Hematopoietic multipotent progenitor cell treated with erythropoietin and hydrocortisone succinate and interleukin-3 and kit ligand, for 17 days (in vitro differentiated cells): ENCODE results near the gene SNAI1.
"Not testable (repeated sequence)": the region's sequence is repeated elsewhere in the genome, so short reads cannot be mapped to it uniquely, and the experiment has no call there.

Source experiments
- DNase-seq: peaks from one replicate; pipeline ENCODE4 v3.0.0-alpha.2; 2015; ENCODE audit warnings: low spot score

The SNAI1 gene

GRCh38 chr20:49982346-49983122, at the start of gene SNAI1:
TSS of gene SNAI1 (plus strand) at chr20:49982980. CDS start at chr20:49983060, 80 bp downstream.
- DNase-seq, result peak; percentile 84

GRCh38 chr20:49935746-49936152, 47.0 kb upstream of the SNAI1 start:
- no peak for DNase-seq

DNA sequence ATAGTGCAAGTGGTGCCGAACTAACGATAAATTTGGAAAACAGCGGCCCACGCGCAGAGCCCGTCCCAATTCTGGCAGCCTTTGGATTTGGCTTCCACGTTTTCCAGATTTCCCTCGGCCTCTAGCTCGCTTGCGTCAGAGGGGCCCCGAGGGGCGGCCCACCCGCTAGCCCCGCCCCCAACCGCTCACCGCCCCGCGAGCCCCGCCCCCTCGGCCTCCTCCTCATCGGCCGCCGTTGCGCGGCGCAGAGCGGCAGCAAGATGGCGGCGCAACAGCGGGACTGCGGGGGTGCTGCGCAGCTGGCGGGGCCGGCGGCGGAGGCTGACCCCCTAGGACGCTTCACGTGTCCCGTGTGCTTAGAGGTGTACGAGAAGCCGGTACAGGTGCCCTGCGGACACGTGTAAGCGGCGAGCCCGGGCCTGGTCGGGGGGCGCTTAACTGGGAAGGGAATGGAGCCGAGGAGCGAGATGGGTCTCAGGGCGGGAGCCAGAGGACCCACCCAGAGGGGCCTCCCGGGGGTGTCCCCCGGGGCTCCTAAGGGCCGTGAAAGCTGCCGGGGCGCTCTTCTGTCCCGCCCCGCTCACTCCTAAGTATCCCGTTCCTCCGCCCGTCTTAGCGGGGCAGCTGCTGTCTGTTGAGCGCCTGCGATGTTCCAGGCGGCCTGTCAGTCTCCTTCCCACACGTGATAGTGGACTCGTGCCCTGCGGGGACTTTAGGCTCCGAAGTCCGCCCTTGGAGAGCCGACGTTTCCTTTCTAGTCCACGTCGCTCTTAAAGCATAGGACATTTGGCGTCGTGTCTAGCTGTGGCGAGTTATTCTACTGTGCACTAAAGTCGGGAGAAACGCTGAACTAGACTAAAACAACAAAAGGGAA, 46.4 kb upstream of the SNAI1 start, which contains the start of gene RNF114:
TSS of gene RNF114 (plus strand) at position 245 of the 874 bp plus-strand sequence. CDS start at position 261, 16 bp downstream.
- peak; percentile 93 for DNase-seq

DNA sequence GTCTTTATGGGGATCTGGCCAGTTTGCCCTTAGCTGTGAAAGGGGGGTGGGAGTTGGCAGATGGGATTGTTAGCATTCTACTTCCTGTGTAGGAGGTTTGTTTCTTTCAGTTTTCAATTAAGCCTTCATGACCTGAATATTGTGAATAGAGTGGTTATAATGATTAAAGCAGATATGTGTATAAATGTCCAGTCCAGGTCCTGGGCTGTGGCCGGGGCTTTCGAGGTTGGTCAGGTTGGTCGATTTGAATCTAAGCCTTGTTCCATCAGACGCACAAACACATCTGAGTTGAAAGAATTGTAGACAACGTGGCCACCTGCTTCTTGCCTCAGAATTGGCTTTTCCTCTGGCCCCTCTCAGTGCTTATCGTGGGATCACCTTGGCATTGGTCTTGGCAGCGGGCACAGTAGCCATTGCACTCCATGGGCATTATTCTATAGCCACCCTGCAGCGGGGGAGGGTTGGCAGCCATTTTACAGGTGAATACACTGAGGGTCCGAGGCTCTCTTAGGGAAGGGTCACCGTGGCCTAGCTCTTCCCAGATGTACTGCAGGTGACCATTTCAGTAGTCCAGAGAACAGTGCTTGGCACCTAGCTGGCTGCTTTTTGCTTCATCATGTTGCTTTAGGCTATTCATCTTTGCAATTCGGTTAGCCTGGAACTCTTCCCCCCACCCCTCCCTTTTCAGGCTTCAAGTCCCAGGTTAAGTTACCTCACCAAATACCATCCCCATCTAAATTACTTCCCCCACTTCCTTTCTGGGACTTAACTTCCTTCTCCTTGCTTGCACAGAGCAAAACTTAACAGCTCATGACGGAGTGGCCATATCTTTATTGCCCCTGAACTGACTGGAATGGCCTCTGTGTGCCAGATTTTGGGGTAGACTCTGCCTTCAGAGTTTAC, 45.5 kb upstream of the SNAI1 start:
- no peak for DNase-seq

DNA sequence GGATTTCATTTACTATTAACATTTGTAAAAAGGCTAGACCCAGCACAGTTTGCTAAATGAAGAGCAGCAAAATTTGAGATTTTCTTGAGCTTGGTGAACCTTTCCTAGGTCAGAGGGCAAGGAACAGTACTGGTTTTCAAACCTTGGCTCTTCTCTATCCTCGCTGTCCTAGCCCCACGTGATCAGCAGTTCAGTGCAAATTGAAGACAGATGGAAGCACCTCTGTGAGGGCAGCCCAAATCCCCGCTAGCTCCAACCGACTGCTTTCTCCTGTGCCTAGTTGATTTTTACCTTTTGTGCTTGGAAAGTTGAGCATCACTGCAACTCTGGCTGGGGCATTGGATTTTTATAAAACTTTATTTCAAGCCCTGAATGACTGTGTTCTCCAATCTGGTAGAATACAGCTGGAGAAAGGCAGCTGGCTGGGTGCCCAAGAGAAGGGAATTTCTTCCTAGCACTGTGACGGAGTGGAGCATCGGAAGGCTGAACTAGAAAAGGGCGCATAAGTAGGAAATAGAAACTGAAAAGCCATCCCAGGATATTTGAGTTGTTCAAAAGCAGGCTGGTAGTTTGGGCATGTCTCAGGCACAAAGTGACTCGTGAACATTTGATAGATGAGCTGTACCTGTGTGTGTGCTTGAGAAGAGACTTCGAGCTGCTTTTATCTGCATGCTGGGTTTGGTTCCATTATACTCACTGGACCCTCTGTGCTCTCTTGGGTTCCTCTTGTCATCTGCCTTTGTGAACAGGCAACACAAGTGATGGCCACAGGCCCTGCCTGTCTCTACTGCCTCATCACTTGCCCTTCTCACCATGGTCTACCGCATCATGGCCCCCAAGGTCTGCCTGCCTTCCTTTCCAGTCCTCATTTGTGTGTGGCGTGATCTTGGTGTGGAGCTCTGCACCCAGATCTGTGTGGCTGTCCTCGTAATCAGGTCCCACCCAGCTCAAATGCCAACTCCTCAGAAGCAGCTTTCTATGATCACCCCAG, 44.3 kb upstream of the SNAI1 start:
- DNase-seq, result no peak

DNA sequence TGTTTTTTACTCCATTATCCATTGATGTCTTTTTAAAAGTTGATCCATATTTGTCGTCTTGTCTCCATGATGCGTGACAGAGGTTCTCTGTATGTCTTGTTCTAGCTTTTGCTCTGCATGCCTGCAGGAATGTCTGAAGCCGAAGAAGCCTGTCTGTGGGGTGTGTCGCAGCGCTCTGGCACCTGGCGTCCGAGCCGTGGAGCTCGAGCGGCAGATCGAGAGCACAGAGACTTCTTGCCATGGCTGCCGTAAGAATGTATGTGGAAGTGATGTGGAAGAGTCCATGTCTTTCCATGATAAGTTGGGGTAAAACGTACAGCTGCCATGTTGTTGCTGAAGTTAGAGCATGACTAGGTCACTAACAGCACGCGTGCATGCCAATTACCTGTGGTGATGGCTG, 41.3 kb upstream of the SNAI1 start:
- no peak for DNase-seq

- DNase-seq, result no peak
Measured at GRCh38 chr20:49942303-49942702, 40.5 kb upstream of the SNAI1 start.

GRCh38 chr20:49942942-49943341, 39.8 kb upstream of the SNAI1 start:
- no peak for DNase-seq

DNA sequence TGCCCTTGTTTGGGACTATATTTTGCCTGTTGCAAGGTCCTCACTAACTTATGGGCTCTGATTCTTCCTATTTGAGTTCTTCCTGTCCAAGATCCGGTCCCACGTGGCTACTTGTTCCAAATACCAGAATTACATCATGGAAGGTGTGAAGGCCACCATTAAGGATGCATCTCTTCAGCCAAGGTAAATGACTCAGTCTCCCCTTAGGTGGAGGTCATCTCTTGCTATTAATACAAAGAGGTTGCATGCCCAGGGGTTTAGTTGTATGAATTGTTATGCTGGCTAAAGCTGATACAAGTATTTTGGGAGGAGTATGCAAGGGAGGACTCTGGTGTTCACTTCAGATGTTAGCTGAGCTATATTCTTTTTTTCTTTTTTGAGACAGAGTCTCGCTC, 37.5 kb upstream of the SNAI1 start:
- DNase-seq, result no peak

GRCh38 chr20:49945701-49946477, 36.9 kb upstream of the SNAI1 start:
- DNase-seq, result no peak

GRCh38 chr20:49948178-49948577, 34.6 kb upstream of the SNAI1 start:
- DNase-seq, result no peak

GRCh38 chr20:49948809-49949507, 33.8 kb upstream of the SNAI1 start:
- no peak for DNase-seq

DNA sequence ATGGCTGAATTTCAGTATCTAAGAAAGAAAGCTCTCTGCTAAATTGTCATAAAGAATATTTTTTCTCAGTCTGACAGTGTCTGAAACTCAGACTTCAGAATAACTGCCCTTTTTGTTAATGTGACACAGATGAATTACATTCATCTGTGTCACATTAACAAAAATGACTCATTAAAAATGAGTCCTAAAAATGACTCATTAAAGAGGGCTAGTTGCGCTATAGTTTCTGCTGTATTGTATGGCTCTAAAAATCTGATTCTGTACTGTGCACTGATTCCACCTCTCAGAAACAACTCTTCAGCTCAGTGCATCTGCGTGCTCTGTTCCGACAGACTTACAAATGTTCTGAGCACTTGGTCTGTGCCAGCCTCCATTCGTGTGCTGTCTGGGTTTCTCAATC, 31.6 kb upstream of the SNAI1 start:
- no peak for DNase-seq

- no peak for DNase-seq
Measured at GRCh38 chr20:49955167-49955566, 27.6 kb upstream of the SNAI1 start.

GRCh38 chr20:49955830-49956396, 26.9 kb upstream of the SNAI1 start:
- not testable (repeated sequence) for DNase-seq

GRCh38 chr20:49956689-49957088, 26.1 kb upstream of the SNAI1 start:
- DNase-seq, result no peak

DNA sequence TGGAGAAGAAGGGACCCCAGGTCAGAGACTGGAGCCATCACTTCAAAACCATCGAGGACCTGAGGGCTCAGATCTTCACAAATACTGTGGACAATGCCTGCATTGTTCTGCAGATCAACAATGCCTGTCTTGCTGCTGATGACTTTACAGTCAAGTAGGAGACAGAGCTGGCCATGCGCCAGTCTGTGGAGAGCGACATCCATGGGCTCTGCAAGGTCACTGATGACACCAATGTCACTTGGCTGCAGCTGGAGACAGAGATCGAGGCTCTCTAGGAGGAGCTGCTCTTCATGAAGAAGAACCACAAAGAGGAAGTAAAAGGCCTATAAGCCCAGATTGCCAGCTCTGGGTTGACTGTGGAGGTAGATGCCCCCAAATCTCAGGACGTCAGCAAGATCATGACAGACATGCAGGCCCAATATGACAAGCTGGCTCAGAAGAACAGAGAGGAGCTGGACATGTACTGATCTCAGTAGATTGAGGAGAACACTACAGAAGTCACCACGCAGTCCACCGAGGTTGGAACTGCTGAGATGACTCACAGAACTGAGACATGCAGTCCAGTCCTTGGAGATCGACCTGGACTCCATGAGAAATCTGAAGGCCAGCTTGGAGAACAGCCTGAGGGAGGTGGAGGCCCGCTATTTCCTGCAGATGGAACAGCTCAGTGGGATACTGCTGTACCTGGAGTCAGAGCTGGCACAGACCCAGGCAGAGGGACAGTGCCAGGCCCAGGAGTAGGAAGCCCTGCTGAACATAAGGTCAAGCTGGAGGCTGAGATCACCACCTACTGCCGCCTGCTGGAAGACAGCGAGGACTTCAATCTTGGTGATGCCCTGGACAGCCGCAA, 25.5 kb upstream of the SNAI1 start:
- not testable (repeated sequence) for DNase-seq

GRCh38 chr20:49961413-49961812, 21.4 kb upstream of the SNAI1 start:
- no peak for DNase-seq
